Measurements from ENCODE around the gene RTL9. TPM values are rescaled to one million over a fixed set of nuclear protein-coding genes. Genes with fewer than 3 reads are reported as not detected.

RTL9 gene
- 0.13 and 0.22 TPM in 2 replicates for total RNA-seq

DNA sequence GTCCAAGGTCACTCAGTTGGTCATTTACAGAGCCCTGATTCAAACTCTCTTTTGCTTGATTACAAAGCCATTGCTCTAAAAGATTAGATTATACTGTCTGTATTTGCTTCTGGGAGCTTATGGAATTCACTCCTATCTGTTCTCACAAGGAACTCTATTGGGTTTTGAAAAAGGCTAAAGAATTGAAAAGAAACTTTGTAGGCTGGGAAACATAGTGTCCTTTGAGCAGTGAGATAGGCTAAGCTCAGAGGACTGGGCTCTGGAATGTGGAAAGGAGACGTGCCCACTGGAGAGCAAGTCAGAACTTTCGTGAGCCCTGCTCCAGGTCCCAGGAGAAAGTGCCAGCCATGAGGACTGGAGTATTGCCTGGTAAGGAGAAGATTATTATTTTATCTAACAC is at the start of gene RTL9:
Gene RTL9 (plus strand): TSS at position 301 of the 400 bp plus-strand sequence. CDS start 91,770 bp downstream, outside the sequence.

GRCh38 chrX:110317820-110318663 is 40.6 kb upstream of the RTL9 start, which contains the start of gene AMMECR1:
AMMECR1 (minus strand) TSS chrX:110318085; CDS start chrX:110318071, 14 bp downstream.

Small RNAs within 50 kb of the gene (small RNA-seq; reads per million reads assigned to genes)
- not detected for gene GNG5P2

Other genes with a start within 250 kb of the RTL9 start
- gene AMMECR1, start 40.8 kb upstream of the RTL9 start, total RNA-seq, result 8.8 and 9.0 TPM in 2 replicates

All from articular chondrocyte of knee joint (primary cell).